Karpas-422 (cell line): ENCODE data around the gene ZNF534. TPM values are rescaled to one million over a fixed set of nuclear protein-coding genes. Genes with fewer than 3 reads are reported as not detected.
"Not testable (repeated sequence)": the region's sequence is repeated elsewhere in the genome, so short reads cannot be mapped to it uniquely, and the experiment has no call there.

Experiments
- DNase-seq: peaks from one replicate; pipeline ENCODE4 v3.0.0-alpha.2; 2015
- H2AFZ ChIP-seq: fragments of 200-600 bp; sonication (generic); 2 replicates; pipeline ENCODE4 v1.6.1; 2014; ENCODE audit warnings: antibody characterized with exemption, low read length, mixed read lengths
- H3K27ac ChIP-seq: fragments of 200-600 bp; sonication (generic); 2 replicates; pipeline ENCODE4 v1.5.1; 2014; ENCODE audit warnings: mild to moderate bottlenecking, low read length, moderate library complexity
- H3K27me3 ChIP-seq: fragments of 200-600 bp; sonication (generic); 2 replicates; pipeline ENCODE4 v1.6.1; 2014; ENCODE audit warnings: low read length, mixed read lengths
- H3K36me3 ChIP-seq: fragments of 200-600 bp; sonication (generic); 2 replicates; pipeline ENCODE4 v1.6.1; 2014; ENCODE audit warnings: low read length, mixed read lengths; ENCODE audit not compliant: insufficient read depth
- H3K4me1 ChIP-seq: fragments of 200-600 bp; sonication (generic); 2 replicates; pipeline ENCODE4 v1.6.1; 2014; ENCODE audit warnings: mild to moderate bottlenecking, low read length, mixed read lengths
- H3K4me2 ChIP-seq: fragments of 200-600 bp; sonication (generic); 2 replicates; pipeline ENCODE4 v1.6.1; 2014; ENCODE audit warnings: low read length, low read depth, mild to moderate bottlenecking; ENCODE audit not compliant: poor library complexity, severe bottlenecking
- H3K4me3 ChIP-seq: fragments of 200-600 bp; sonication (generic); 2 replicates; pipeline ENCODE4 v1.5.1; 2014; ENCODE audit warnings: mild to moderate bottlenecking, antibody characterized with exemption, low read length, mixed read lengths
- H3K79me2 ChIP-seq: fragments of 200-600 bp; sonication (generic); 2 replicates; pipeline ENCODE4 v1.6.1; 2014; ENCODE audit warnings: mild to moderate bottlenecking, low read length, mixed read lengths
- H3K9ac ChIP-seq: fragments of 200-600 bp; sonication (generic); 2 replicates; pipeline ENCODE4 v1.6.0; 2014; ENCODE audit warnings: low read length
- H3K9me2 ChIP-seq: fragments of 200-600 bp; sonication (generic), shearing (Covaris generic); replicated peaks from 2 replicates; pipeline ENCODE4 v1.6.0; 2014; ENCODE audit warnings: mild to moderate bottlenecking, low read length, moderate library complexity; ENCODE audit not compliant: insufficient read depth
- H3K9me3 ChIP-seq: fragments of 300-700, 200-600 bp; sonication (generic); 2 replicates; pipeline ENCODE4 v1.6.1; 2014; ENCODE audit warnings: low read length, mixed read lengths
- H4K20me1 ChIP-seq: fragments of 200-600 bp; sonication (generic); 2 replicates; pipeline ENCODE4 v1.6.1; 2014; ENCODE audit warnings: mild to moderate bottlenecking, antibody characterized with exemption, low read length, low read depth; ENCODE audit not compliant: insufficient read depth
- total RNA-seq: library from RNA; depleted of rRNA; stranded (reverse); fragments of >200 nt; shearing (Covaris generic); gene quantifications from 2 replicates; pipeline ENCODE4 v1.2.3, GENCODE V29; 2014; ENCODE audit warnings: low replicate concordance

The ZNF534 gene
- total RNA-seq, 1 experiment from 2014 or later: not detected

- not testable (repeated sequence) for H3K9me2 ChIP-seq, H3K27ac ChIP-seq, DNase-seq, H3K27me3 ChIP-seq, H3K79me2 ChIP-seq, H4K20me1 ChIP-seq, H3K4me3 ChIP-seq, H3K9ac ChIP-seq, H2AFZ ChIP-seq, H3K36me3 ChIP-seq, H3K4me2 ChIP-seq, H3K4me1 ChIP-seq
- H3K9me3 ChIP-seq: peaks cover 17% of the 10 kb centered on the region
Measured at GRCh38 chr19:52485561-52486240, 56.8 kb downstream of the ZNF534 start.

- H3K9me3 ChIP-seq: peaks cover 8% of the 10 kb centered on the region; the same call in 1 of the 2 replicates
- H3K27ac ChIP-seq: no peak overlapping the region
- no peaks in the 10 kb centered on the region for H3K79me2 ChIP-seq
- H3K4me1 ChIP-seq: no peaks in the 10 kb centered on the region
- H3K36me3 ChIP-seq: no peaks in the 10 kb centered on the region
- H3K27me3 ChIP-seq: no peaks in the 10 kb centered on the region
- H3K4me3 ChIP-seq: no peak overlapping the region
- H3K9ac ChIP-seq: no peak overlapping the region
- no peaks in the 10 kb centered on the region for H4K20me1 ChIP-seq
- no peak for DNase-seq
- no peaks in the 10 kb centered on the region for H3K9me2 ChIP-seq
- no peak overlapping the region for H2AFZ ChIP-seq
- no peak overlapping the region for H3K4me2 ChIP-seq
Measured at GRCh38 chr19:52492201-52492993, 63.4 kb downstream of the ZNF534 start.

DNA sequence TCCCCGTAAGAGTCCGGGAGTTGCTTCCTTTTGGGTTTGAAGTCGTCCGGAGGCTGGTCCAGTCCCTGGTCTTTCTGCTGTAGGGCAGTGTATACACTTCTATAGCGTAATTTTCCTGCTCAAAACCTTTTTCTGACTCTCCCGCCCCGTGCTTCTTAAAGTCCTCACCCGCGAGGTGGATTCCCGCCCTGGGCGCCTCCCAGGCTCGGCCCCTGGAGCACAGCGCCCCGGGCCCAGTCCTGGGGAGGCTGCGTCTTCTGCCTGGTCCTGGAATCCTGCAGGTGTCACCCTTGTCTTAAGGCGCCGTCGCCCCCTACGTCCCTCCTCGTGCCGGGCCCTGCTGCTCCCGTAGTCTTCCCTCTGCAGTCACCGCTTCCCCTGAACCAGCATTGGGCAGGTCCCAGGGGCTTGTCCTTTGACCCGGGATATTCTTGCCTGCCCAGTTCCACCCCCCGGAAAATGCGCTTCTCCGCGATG is 64.1 kb downstream of the ZNF534 start:
- Histone ChIP-seq H3K36me3 (no peaks in the 10 kb centered on the region), H3K9me2 (no peaks in the 10 kb centered on the region), H3K9ac (no peak overlapping the region), H3K79me2 (no peaks in the 10 kb centered on the region), H4K20me1 (no peaks in the 10 kb centered on the region), H3K4me3 (no peak overlapping the region), H3K4me2 (no peak overlapping the region), H3K9me3 (peaks cover 8% of the 10 kb centered on the region; the same call in 1 of the 2 replicates), H3K4me1 (no peaks in the 10 kb centered on the region), H3K27ac (no peak overlapping the region), H3K27me3 (no peaks in the 10 kb centered on the region), H2AFZ (no peak overlapping the region)
- DNase-seq: no peak

DNA sequence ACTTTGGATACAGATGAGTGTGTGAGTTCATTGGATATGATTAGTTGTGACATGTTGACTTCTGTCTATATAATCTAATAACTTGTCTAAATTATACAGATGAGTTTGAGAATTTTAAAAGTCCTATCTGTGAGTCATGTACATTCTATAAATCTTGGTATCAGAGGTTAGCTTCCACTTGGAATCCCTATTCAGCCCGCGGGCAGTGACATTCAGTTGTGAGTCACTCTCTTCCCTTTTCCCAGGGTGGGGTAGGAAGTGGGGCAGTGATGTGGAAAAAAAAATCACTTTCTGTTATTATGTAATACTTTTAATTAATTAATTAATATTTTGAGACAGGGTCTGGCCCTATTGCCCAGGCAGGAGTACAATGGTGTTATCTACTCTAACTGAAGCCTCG is 65.6 kb downstream of the ZNF534 start:
- Histone ChIP-seq H3K36me3 (no peaks in the 10 kb centered on the region), H3K4me2 (no peak overlapping the region), H3K9me3 (peaks cover 4% of the 10 kb centered on the region; the same call in 1 of the 2 replicates), H3K27me3 (no peaks in the 10 kb centered on the region), H3K9ac (no peak overlapping the region), H3K4me3 (no peak overlapping the region), H3K27ac (no peak overlapping the region), H3K4me1 (no peaks in the 10 kb centered on the region), H3K9me2 (no peaks in the 10 kb centered on the region), H3K79me2 (no peaks in the 10 kb centered on the region), H2AFZ (no peak overlapping the region), H4K20me1 (no peaks in the 10 kb centered on the region)
- no peak for DNase-seq

DNA sequence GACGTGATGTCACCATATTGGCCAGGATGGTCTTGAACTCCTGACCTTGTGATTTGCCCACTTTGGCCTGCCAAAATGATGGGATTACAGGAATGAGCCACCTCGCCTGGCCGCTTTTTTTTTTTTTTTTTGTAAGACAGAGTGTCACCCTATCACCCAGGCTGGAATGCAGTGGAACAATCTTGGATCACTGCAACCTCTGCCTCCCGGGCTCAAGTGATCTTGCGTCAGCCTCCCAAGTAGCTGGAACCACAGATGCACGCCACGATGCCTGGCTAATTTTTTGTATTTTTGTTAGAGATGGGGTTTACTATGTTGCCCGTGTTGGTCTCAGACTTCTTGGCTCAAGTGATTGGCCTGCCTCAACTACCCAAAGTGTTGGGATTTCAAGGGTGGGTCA is 69.6 kb downstream of the ZNF534 start:
- no peaks in the 10 kb centered on the region for H3K36me3 ChIP-seq
- no peak for DNase-seq
- no peaks in the 10 kb centered on the region for H4K20me1 ChIP-seq
- no peak overlapping the region for H3K4me3 ChIP-seq
- no peak overlapping the region for H3K27ac ChIP-seq
- no peak overlapping the region for H3K9ac ChIP-seq
- H3K27me3 ChIP-seq: no peaks in the 10 kb centered on the region
- H3K4me1 ChIP-seq: no peaks in the 10 kb centered on the region
- H3K9me3 ChIP-seq: no peaks in the 10 kb centered on the region
- H3K79me2 ChIP-seq: no peaks in the 10 kb centered on the region
- no peak overlapping the region for H3K4me2 ChIP-seq
- H2AFZ ChIP-seq: no peak overlapping the region
- H3K9me2 ChIP-seq: no peaks in the 10 kb centered on the region

DNA sequence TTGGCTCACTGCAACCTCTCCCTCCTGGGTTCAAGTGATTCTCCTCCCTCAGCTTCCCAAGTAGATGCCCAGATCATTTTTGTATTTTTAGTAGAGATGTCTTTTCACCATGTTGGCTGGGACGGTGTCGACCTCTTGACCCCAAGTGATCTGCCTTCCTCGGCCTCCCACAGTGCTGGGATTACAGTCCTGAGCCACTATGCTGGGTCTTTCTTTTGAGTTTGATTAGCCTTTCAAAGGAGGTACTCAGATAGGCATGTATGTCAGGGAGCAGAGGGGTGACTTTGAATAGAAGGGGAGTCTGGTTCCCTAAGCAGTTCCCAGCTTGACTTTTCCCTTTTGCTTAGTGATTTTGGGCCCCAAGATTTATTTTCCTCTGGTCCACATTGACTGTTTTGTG is 71.5 kb downstream of the ZNF534 start:
- H3K4me1 ChIP-seq, DNase-seq, H3K9me3 ChIP-seq, H3K9me2 ChIP-seq, H2AFZ ChIP-seq, H3K27me3 ChIP-seq, H3K4me2 ChIP-seq, H3K36me3 ChIP-seq, H3K9ac ChIP-seq, H3K4me3 ChIP-seq, H3K79me2 ChIP-seq, H3K27ac ChIP-seq, H4K20me1 ChIP-seq: not testable (repeated sequence)

GRCh38 chr19:52500991-52501390 is 72.0 kb downstream of the ZNF534 start:
- not testable (repeated sequence) for H3K27me3 ChIP-seq

More at GRCh38 chr19:52500991-52501390, 72.0 kb downstream of the ZNF534 start:
- DNase-seq, H3K4me1 ChIP-seq, H3K9me3 ChIP-seq, H3K36me3 ChIP-seq, H3K27ac ChIP-seq, H3K9me2 ChIP-seq, H3K9ac ChIP-seq, H3K4me2 ChIP-seq, H2AFZ ChIP-seq, H3K4me3 ChIP-seq, H3K79me2 ChIP-seq, H4K20me1 ChIP-seq: not testable (repeated sequence)
